Suprapubic skin (tissue), 4 donors: ENCODE measurements around the gene MEOX2. TPM values are rescaled to one million over a fixed set of nuclear protein-coding genes. Genes with fewer than 3 reads are reported as not detected.

ENCODE experiments used
- DNase-seq, 2 donors: peaks; one replicate each; pipeline ENCODE4 v3.0.0-alpha.2; 2019; ENCODE audit warnings: low spot score in 2 of 2
- H3K27ac ChIP-seq: fragments of 200-600 bp; sonication (generic); one replicate; pipeline ENCODE4 v1.5.1; 2019
- H3K27me3 ChIP-seq: fragments of 200-600 bp; sonication (generic); one replicate; pipeline ENCODE4 v1.5.1; 2019
- H3K36me3 ChIP-seq: fragments of 200-600 bp; sonication (generic); one replicate; pipeline ENCODE4 v1.5.1; 2019
- H3K4me1 ChIP-seq: fragments of 200-600 bp; sonication (generic); one replicate; pipeline ENCODE4 v1.5.1; 2019
- H3K4me3 ChIP-seq: fragments of 200-600 bp; sonication (generic); one replicate; pipeline ENCODE4 v1.5.1; 2019; ENCODE audit warnings: mild to moderate bottlenecking
- H3K9me3 ChIP-seq: fragments of 200-600 bp; sonication (generic); one replicate; pipeline ENCODE4 v1.5.1; 2019
- CTCF ChIP-seq, 2 donors: fragments of 200-600 bp in 1 of 2; fragments of 450-650 bp in 1 of 2; sonication (generic) in 1 of 2; IDR thresholded peaks; one replicate each; pipeline ENCODE4 v1.5.1; 2016 to 2019; ENCODE audit warnings: antibody characterized with exemption in 2 of 2, mild to moderate bottlenecking in 1 of 2, moderate library complexity in 1 of 2
- EP300 ChIP-seq: sonication (generic); formaldehyde crosslinking; IDR thresholded peaks from one replicate; pipeline ENCODE4 v1.6.1; 2017; ENCODE audit warnings: antibody characterized with exemption
- POLR2A ChIP-seq, 2 donors: fragments of 450-650 bp; IDR thresholded peaks; one replicate each; pipeline ENCODE4 v1.6.1; 2017; ENCODE audit warnings: antibody characterized with exemption in 2 of 2, mild to moderate bottlenecking in 2 of 2, moderate library complexity in 2 of 2
- POLR2AphosphoS5 ChIP-seq, 3 donors: sonication (generic); formaldehyde crosslinking; IDR thresholded peaks; one replicate each; pipeline ENCODE4 v1.6.1; 2017; ENCODE audit warnings: antibody characterized with exemption in 3 of 3
- WGBS: methylation state at CpG from one replicate; pipeline ENCODE4 v1.1.5; 2018; 5-methylcytosine and 5-hydroxymethylcytosine counted together
- total RNA-seq, 4 donors: library from RNA; depleted of rRNA; stranded (reverse); fragments of >200 nt; gene quantifications; one replicate each; pipeline ENCODE4 v1.1.0, GENCODE V29; 2016

The MEOX2 gene
- total RNA-seq, 4 donors from 2014 or later = 1.0 to 8.9 (median 3.0) TPM

DNA sequence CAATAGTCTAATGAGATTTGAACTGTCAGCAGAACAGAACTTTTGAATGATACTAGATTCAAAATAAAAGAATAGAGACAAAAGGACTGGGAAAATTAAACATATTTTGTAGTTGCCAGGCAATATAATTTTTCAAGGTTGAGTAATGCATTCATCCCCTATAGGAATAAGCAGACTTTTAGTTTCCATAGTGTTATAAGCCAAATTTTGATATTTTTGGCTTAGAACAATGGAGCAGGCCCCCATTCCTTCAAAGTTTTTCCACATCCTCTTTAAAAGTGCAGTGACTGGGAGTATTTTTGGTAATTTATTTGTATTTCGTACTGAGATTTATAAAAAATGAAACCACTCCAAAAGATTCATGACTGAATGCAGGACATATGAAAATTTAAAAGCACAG is 24.0 kb downstream of the MEOX2 start:
- Histone ChIP-seq H3K36me3 (no peaks in the 10 kb centered on the region), H3K4me1 (no peaks in the 10 kb centered on the region), H3K27me3 (no peaks in the 10 kb centered on the region), H3K9me3 (no peaks in the 10 kb centered on the region), H3K4me3 (no peak overlapping the region), H3K27ac (no peak overlapping the region)
- WGBS = 49% methylated on average over 1 of the region's 1 CpG
- no peak for TF ChIP-seq POLR2A (IDR thresholded peaks at IDR 0.05)
- no peak for TF ChIP-seq POLR2AphosphoS5 (IDR thresholded peaks at IDR 0.05)
- DNase-seq = no peak

DNA sequence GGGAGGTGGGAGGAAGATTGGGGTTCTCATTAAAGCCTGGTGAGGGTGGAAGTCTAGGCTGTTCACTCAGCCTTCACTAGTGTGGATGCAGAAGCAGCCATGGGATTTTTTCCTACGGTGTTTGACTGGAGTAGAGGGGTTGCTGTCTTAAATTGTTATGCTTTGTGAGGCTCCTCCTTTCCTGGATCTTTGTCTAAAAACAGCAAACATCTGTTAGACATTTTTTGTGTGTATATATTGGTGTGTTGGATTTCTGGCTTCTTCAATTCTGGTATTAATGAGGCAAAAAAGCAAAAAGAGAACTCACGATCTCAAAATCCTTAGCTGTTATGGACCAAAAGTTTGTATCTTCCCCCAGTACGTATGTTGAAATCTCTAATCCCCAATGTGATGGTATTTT is 28.2 kb downstream of the MEOX2 start:
- WGBS = 51% methylated on average over 3 of the region's 3 CpGs
- H3K36me3 ChIP-seq = no peaks in the 10 kb centered on the region
- H3K9me3 ChIP-seq = no peaks in the 10 kb centered on the region
- no peak overlapping the region for H3K27ac ChIP-seq
- no peak for DNase-seq
- no peaks in the 10 kb centered on the region for H3K27me3 ChIP-seq
- TF ChIP-seq EP300 (no peak), CTCF (IDR thresholded peaks at IDR 0.05) (no peak), POLR2AphosphoS5 (IDR thresholded peaks at IDR 0.05) (no peak), POLR2A (IDR thresholded peaks at IDR 0.05) (no peak)
- no peaks in the 10 kb centered on the region for H3K4me1 ChIP-seq
- H3K4me3 ChIP-seq = no peak overlapping the region

GRCh38 chr7:15652776-15653290 is 33.6 kb downstream of the MEOX2 start:
- 20% methylated on average over 2 of the region's 2 CpGs for WGBS
- no peak overlapping the region for H3K4me3 ChIP-seq
- TF ChIP-seq POLR2AphosphoS5 (IDR thresholded peaks at IDR 0.05) (no peak), CTCF (IDR thresholded peaks at IDR 0.05) (no peak), EP300 (no peak), POLR2A (IDR thresholded peaks at IDR 0.05) (no peak)
- H3K27ac ChIP-seq = no peak overlapping the region
- no peak for DNase-seq
- H3K27me3 ChIP-seq = no peaks in the 10 kb centered on the region
- no peaks in the 10 kb centered on the region for H3K9me3 ChIP-seq
- H3K4me1 ChIP-seq = no peaks in the 10 kb centered on the region
- no peaks in the 10 kb centered on the region for H3K36me3 ChIP-seq

- Histone ChIP-seq H3K4me3 (no peak overlapping the region), H3K9me3 (no peaks in the 10 kb centered on the region), H3K36me3 (no peaks in the 10 kb centered on the region), H3K27me3 (no peaks in the 10 kb centered on the region), H3K4me1 (no peaks in the 10 kb centered on the region), H3K27ac (no peak overlapping the region)
- no peak for DNase-seq
- TF ChIP-seq POLR2AphosphoS5 (IDR thresholded peaks at IDR 0.05) = no peak
- no peak for TF ChIP-seq POLR2A (IDR thresholded peaks at IDR 0.05)
- no peak for TF ChIP-seq CTCF (IDR thresholded peaks at IDR 0.05)
- TF ChIP-seq EP300 = no peak
- WGBS = 62% methylated on average over 1 of the region's 1 CpG
Observed at GRCh38 chr7:15651693-15652092, 34.8 kb downstream of the MEOX2 start.

GRCh38 chr7:15650787-15651186 is 35.7 kb downstream of the MEOX2 start:
- H3K4me1 ChIP-seq = no peaks in the 10 kb centered on the region
- DNase-seq = no peak
- no peaks in the 10 kb centered on the region for H3K27me3 ChIP-seq
- TF ChIP-seq CTCF (IDR thresholded peaks at IDR 0.05) (no peak), POLR2AphosphoS5 (IDR thresholded peaks at IDR 0.05) (no peak), POLR2A (IDR thresholded peaks at IDR 0.05) (no peak), EP300 (no peak)
- H3K9me3 ChIP-seq = no peaks in the 10 kb centered on the region
- H3K36me3 ChIP-seq = no peaks in the 10 kb centered on the region
- H3K4me3 ChIP-seq = no peak overlapping the region
- no peak overlapping the region for H3K27ac ChIP-seq
- 83% methylated on average over 4 of the region's 4 CpGs for WGBS

GRCh38 chr7:15648461-15648961 is 38.0 kb downstream of the MEOX2 start:
- 47% methylated on average over 5 of the region's 5 CpGs for WGBS
- DNase-seq = no peak
- H3K36me3 ChIP-seq = no peaks in the 10 kb centered on the region
- no peaks in the 10 kb centered on the region for H3K4me1 ChIP-seq
- TF ChIP-seq CTCF (IDR thresholded peaks at IDR 0.05) = no peak
- no peak for TF ChIP-seq EP300
- TF ChIP-seq POLR2A (IDR thresholded peaks at IDR 0.05) = no peak
- TF ChIP-seq POLR2AphosphoS5 (IDR thresholded peaks at IDR 0.05) = no peak
- H3K27ac ChIP-seq = no peak overlapping the region
- H3K4me3 ChIP-seq = no peak overlapping the region
- no peaks in the 10 kb centered on the region for H3K27me3 ChIP-seq
- no peaks in the 10 kb centered on the region for H3K9me3 ChIP-seq
